ENCODE measurements around the gene PLSCR3. TPM values are rescaled to one million over a fixed set of nuclear protein-coding genes. Genes with fewer than 3 reads are reported as not detected.

PLSCR3 gene
- polyA plus RNA-seq, 4 donors: 6.3 to 18.0 (median 13.6) TPM

GRCh38 chr17:7406235-7406825, 12.0 kb upstream of the PLSCR3 start:
- WGBS, 3 donors: 18 to 42% (median 38%) methylated on average over 12 of the region's 12 CpGs
- DNase-seq: no peak
- peaks cover 0 to 11% (median 0%) of the 10 kb centered on the region in 3 donors for H3K36me3 ChIP-seq (ENCODE audit: control insufficient read depth in 3 of 3, insufficient read depth in 2 of 3, low read depth in 1 of 3, low read length in 3 of 3)
- peak overlapping the region in 1 of 3 donors; percentile 49 for H3K4me3 ChIP-seq (ENCODE audit: low read depth in 1 of 3, low read length in 3 of 3)
- peaks cover 0 to 20% (median 7%) of the 10 kb centered on the region in 3 donors for H3K4me1 ChIP-seq (ENCODE audit: control insufficient read depth in 3 of 3, insufficient read depth in 2 of 3, low read depth in 1 of 3, low read length in 2 of 3)
- peaks cover 0 to 51% (median 0%) of the 10 kb centered on the region in 3 donors for H3K27me3 ChIP-seq (ENCODE audit: control insufficient read depth in 3 of 3, insufficient read depth in 3 of 3, low read length in 3 of 3)
- H3K9me3 ChIP-seq (ENCODE audit: control insufficient read depth in 2 of 2, insufficient read depth in 1 of 2, low read depth in 1 of 2, low read length in 1 of 2): no peaks in the 10 kb centered on the region
- no peak for FAIRE-seq
- H3K27ac ChIP-seq (ENCODE audit: low read depth in 1 of 3, low read length in 2 of 3): no peak overlapping the region

- Histone ChIP-seq H3K27ac (ENCODE audit: low read depth in 1 of 3, low read length in 2 of 3) (peak overlapping the region in 1 of 3 donors; percentile 63), H3K4me1 (ENCODE audit: control insufficient read depth in 3 of 3, insufficient read depth in 2 of 3, low read depth in 1 of 3, low read length in 2 of 3) (peaks cover 0 to 20% (median 7%) of the 10 kb centered on the region in 3 donors), H3K4me3 (ENCODE audit: low read depth in 1 of 3, low read length in 3 of 3) (peak overlapping the region; percentile 38 to 62 (median 49)), H3K9me3 (ENCODE audit: control insufficient read depth in 2 of 2, insufficient read depth in 1 of 2, low read depth in 1 of 2, low read length in 1 of 2) (no peaks in the 10 kb centered on the region), H3K27me3 (ENCODE audit: control insufficient read depth in 3 of 3, insufficient read depth in 3 of 3, low read length in 3 of 3) (peaks cover 0 to 51% (median 0%) of the 10 kb centered on the region in 3 donors), H3K36me3 (ENCODE audit: control insufficient read depth in 3 of 3, insufficient read depth in 2 of 3, low read depth in 1 of 3, low read length in 3 of 3) (peaks cover 0 to 11% (median 0%) of the 10 kb centered on the region in 3 donors)
- 9 to 21% (median 14%) methylated on average over 24 to 38 of the region's 38 CpGs for WGBS, 3 donors
- FAIRE-seq: no peak
- peak in 1 of 2 donors; percentile 24 for DNase-seq
Measured at GRCh38 chr17:7405350-7406234, 11.3 kb upstream of the PLSCR3 start.

GRCh38 chr17:7404737-7405349, 10.5 kb upstream of the PLSCR3 start:
- peaks cover 0 to 6% (median 0%) of the 10 kb centered on the region in 3 donors for H3K36me3 ChIP-seq (ENCODE audit: control insufficient read depth in 3 of 3, insufficient read depth in 2 of 3, low read depth in 1 of 3, low read length in 3 of 3)
- H3K27me3 ChIP-seq (ENCODE audit: control insufficient read depth in 3 of 3, insufficient read depth in 3 of 3, low read length in 3 of 3): peaks cover 0 to 46% (median 0%) of the 10 kb centered on the region in 3 donors
- WGBS, 3 donors: 0 to 1% (median 1%) methylated on average over 31 to 65 of the region's 65 CpGs
- peak overlapping the region; percentile 38 to 62 (median 49) for H3K4me3 ChIP-seq (ENCODE audit: low read depth in 1 of 3, low read length in 3 of 3)
- DNase-seq (no peak), FAIRE-seq (no peak)
- peaks cover 0 to 20% (median 7%) of the 10 kb centered on the region in 3 donors for H3K4me1 ChIP-seq (ENCODE audit: control insufficient read depth in 3 of 3, insufficient read depth in 2 of 3, low read depth in 1 of 3, low read length in 2 of 3)
- H3K9me3 ChIP-seq (ENCODE audit: control insufficient read depth in 2 of 2, insufficient read depth in 1 of 2, low read depth in 1 of 2, low read length in 1 of 2): no peaks in the 10 kb centered on the region
- peak overlapping the region in 2 of 3 donors; percentile 85 to 95 for H3K27ac ChIP-seq (ENCODE audit: low read depth in 1 of 3, low read length in 2 of 3)

GRCh38 chr17:7403977-7404736, 9.8 kb upstream of the PLSCR3 start, which contains the start of gene TMEM256:
TSS of gene TMEM256 (minus strand) at chr17:7404097. CDS start at chr17:7404084, 13 bp downstream.
- Histone ChIP-seq H3K36me3 (ENCODE audit: control insufficient read depth in 3 of 3, insufficient read depth in 2 of 3, low read depth in 1 of 3, low read length in 3 of 3) (peaks cover 0 to 6% (median 0%) of the 10 kb centered on the region in 3 donors), H3K27ac (ENCODE audit: low read depth in 1 of 3, low read length in 2 of 3) (peak within 1 kb of the TSS; percentile 95 to 98 (median 98)), H3K4me1 (ENCODE audit: control insufficient read depth in 3 of 3, insufficient read depth in 2 of 3, low read depth in 1 of 3, low read length in 2 of 3) (peaks cover 0 to 20% (median 7%) of the 10 kb centered on the region in 3 donors), H3K27me3 (ENCODE audit: control insufficient read depth in 3 of 3, insufficient read depth in 3 of 3, low read length in 3 of 3) (peaks cover 0 to 40% (median 0%) of the 10 kb centered on the region in 3 donors), H3K4me3 (ENCODE audit: low read depth in 1 of 3, low read length in 3 of 3) (peak within 1 kb of the TSS; percentile 57 to 84 (median 80)), H3K9me3 (ENCODE audit: control insufficient read depth in 2 of 2, insufficient read depth in 1 of 2, low read depth in 1 of 2, low read length in 1 of 2) (no peaks in the 10 kb centered on the region)
- FAIRE-seq (peak; percentile 30), DNase-seq (peak; percentile 99 to 100)
- 0 to 1% (median 0%) methylated on average over 42 to 49 of the region's 49 CpGs for WGBS, 3 donors

GRCh38 chr17:7403727-7403976, 9.3 kb upstream of the PLSCR3 start:
- H3K36me3 ChIP-seq (ENCODE audit: control insufficient read depth in 3 of 3, insufficient read depth in 2 of 3, low read depth in 1 of 3, low read length in 3 of 3): peaks cover 0 to 2% (median 0%) of the 10 kb centered on the region in 3 donors
- peaks cover 0 to 35% (median 0%) of the 10 kb centered on the region in 3 donors for H3K27me3 ChIP-seq (ENCODE audit: control insufficient read depth in 3 of 3, insufficient read depth in 3 of 3, low read length in 3 of 3)
- H3K27ac ChIP-seq (ENCODE audit: low read depth in 1 of 3, low read length in 2 of 3): peak overlapping the region; percentile 95 to 98 (median 98)
- FAIRE-seq (no peak), DNase-seq (no peak)
- H3K4me1 ChIP-seq (ENCODE audit: control insufficient read depth in 3 of 3, insufficient read depth in 2 of 3, low read depth in 1 of 3, low read length in 2 of 3): peaks cover 0 to 20% (median 7%) of the 10 kb centered on the region in 3 donors
- peak overlapping the region; percentile 57 to 84 (median 80) for H3K4me3 ChIP-seq (ENCODE audit: low read depth in 1 of 3, low read length in 3 of 3)
- 0 to 1% (median 1%) methylated on average over 13 of the region's 13 CpGs for WGBS, 3 donors
- no peaks in the 10 kb centered on the region for H3K9me3 ChIP-seq (ENCODE audit: control insufficient read depth in 2 of 2, insufficient read depth in 1 of 2, low read depth in 1 of 2, low read length in 1 of 2)

- H3K27ac ChIP-seq (ENCODE audit: low read depth in 1 of 3, low read length in 2 of 3): peak overlapping the region; percentile 95 to 98 (median 98)
- peaks cover 0 to 32% (median 0%) of the 10 kb centered on the region in 3 donors for H3K27me3 ChIP-seq (ENCODE audit: control insufficient read depth in 3 of 3, insufficient read depth in 3 of 3, low read length in 3 of 3)
- FAIRE-seq (no peak), DNase-seq (peak; percentile 94 to 95)
- no peaks in the 10 kb centered on the region for H3K9me3 ChIP-seq (ENCODE audit: control insufficient read depth in 2 of 2, insufficient read depth in 1 of 2, low read depth in 1 of 2, low read length in 1 of 2)
- 5 to 12% (median 9%) methylated on average over 16 of the region's 16 CpGs for WGBS, 3 donors
- H3K4me1 ChIP-seq (ENCODE audit: control insufficient read depth in 3 of 3, insufficient read depth in 2 of 3, low read depth in 1 of 3, low read length in 2 of 3): peaks cover 0 to 20% (median 7%) of the 10 kb centered on the region in 3 donors
- H3K36me3 ChIP-seq (ENCODE audit: control insufficient read depth in 3 of 3, insufficient read depth in 2 of 3, low read depth in 1 of 3, low read length in 3 of 3): no peaks in the 10 kb centered on the region
- peak overlapping the region; percentile 57 to 84 (median 80) for H3K4me3 ChIP-seq (ENCODE audit: low read depth in 1 of 3, low read length in 3 of 3)
Measured at GRCh38 chr17:7403043-7403726, 8.9 kb upstream of the PLSCR3 start.

- Histone ChIP-seq H3K9me3 (ENCODE audit: control insufficient read depth in 2 of 2, insufficient read depth in 1 of 2, low read depth in 1 of 2, low read length in 1 of 2) (no peaks in the 10 kb centered on the region), H3K36me3 (ENCODE audit: control insufficient read depth in 3 of 3, insufficient read depth in 2 of 3, low read depth in 1 of 3, low read length in 3 of 3) (no peaks in the 10 kb centered on the region), H3K4me3 (ENCODE audit: low read depth in 1 of 3, low read length in 3 of 3) (no peak overlapping the region), H3K4me1 (ENCODE audit: control insufficient read depth in 3 of 3, insufficient read depth in 2 of 3, low read depth in 1 of 3, low read length in 2 of 3) (peaks cover 0 to 26% (median 7%) of the 10 kb centered on the region in 3 donors), H3K27me3 (ENCODE audit: control insufficient read depth in 3 of 3, insufficient read depth in 3 of 3, low read length in 3 of 3) (peaks cover 0 to under 1% (median 0%) of the 10 kb centered on the region in 3 donors), H3K27ac (ENCODE audit: low read depth in 1 of 3, low read length in 2 of 3) (no peak overlapping the region)
- DNase-seq (no peak), FAIRE-seq (no peak)
- WGBS, 3 donors: 90 to 94% (median 94%) methylated on average over 2 of the region's 2 CpGs
Measured at GRCh38 chr17:7398612-7399011, 4.3 kb upstream of the PLSCR3 start.
